Measurements from ENCODE around the gene BRD4. TPM values are rescaled to one million over a fixed set of nuclear protein-coding genes. Genes with fewer than 3 reads are reported as not detected.

Gene BRD4
- total and polyA plus RNA-seq, 2 donors (not counting 1 experiment from before 2014, with no cell fraction given), result 9.9 to 20.1 TPM

DNA sequence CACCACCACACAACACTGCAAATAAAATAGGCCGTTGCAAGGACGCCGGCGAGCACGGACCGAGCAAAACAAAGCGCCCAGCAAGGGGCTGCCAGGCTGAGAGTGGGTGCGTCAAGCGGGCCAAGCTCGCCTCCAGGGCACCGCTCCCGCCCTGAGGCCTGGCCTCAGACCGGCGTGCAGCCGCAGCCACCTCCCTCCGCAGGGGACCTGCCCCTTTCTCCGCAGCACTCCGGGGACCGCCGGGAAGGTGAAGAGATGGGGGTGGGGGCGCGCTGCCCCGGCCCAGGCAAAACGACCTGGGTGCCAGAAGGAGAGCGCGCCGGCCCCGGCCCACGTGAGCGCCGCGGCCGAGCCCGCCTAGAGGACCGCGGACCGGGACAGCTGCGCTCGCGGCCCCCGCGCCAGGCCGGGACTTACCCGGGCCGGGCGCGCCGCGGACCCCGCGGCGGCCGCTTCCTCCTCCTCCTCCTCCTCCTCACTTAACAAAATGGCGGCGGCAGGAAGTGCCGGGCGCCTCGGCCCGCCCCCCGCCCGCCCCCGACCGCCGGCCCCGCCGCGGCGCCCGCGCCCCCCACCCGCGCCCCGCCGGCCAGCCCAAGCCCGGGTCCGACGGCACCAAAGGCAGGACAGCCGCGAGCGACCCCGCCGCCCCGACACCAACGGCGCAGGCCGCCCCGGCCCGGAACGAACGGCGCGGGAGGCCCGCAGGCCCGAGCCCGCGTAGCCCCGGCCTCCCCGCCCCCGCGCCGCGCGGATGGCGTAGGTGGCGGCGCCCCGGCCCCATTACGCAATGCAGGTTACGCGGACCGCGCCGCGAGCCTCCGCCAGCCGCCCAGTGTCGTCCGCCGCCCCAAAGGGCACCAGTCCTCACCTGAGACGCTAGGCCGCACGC is 674 bp downstream of the BRD4 start:
- Histone ChIP-seq H3K79me2 (ENCODE audit: control insufficient read depth, insufficient read depth, low read length) (peaks cover 59% of the 10 kb centered on the region), H3K4me1 (ENCODE audit: control insufficient read depth, extremely low read depth, insufficient read depth, low read length) (peaks cover 8% of the 10 kb centered on the region), H3K36me3 (ENCODE audit: control insufficient read depth, insufficient read depth, low read length) (no peaks in the 10 kb centered on the region), H3K9ac (ENCODE audit: insufficient read depth, low read length) (peak overlapping the region; percentile 93), H4K20me1 (ENCODE audit: control insufficient read depth, extremely low read depth, insufficient read depth, low read length) (peaks cover 2% of the 10 kb centered on the region), H3K27ac (ENCODE audit: insufficient read depth, low read length) (peak overlapping the region; percentile 94), H3K27me3 (ENCODE audit: control insufficient read depth, insufficient read depth, low read length) (no peaks in the 10 kb centered on the region), H3K9me3 (ENCODE audit: control insufficient read depth, insufficient read depth, low read depth, low read length) (no peaks in the 10 kb centered on the region), H2AFZ (ENCODE audit: low read length) (no peak overlapping the region), H3K4me3 (replicated peaks in 1 of 4; ENCODE audit: control extremely low read depth in 1 of 4, insufficient read depth in 1 of 4, low read depth in 3 of 4, low read length in 4 of 4) (peak overlapping the region; percentile 87 to 95 (median 90)), H3K4me2 (ENCODE audit: extremely low read depth, insufficient read depth, low read length) (peak overlapping the region; percentile 90)
- peak; percentile 32 to 33 for DNase-seq (ENCODE audit: low read depth in 2 of 2)
- TF ChIP-seq, protein P1, sequence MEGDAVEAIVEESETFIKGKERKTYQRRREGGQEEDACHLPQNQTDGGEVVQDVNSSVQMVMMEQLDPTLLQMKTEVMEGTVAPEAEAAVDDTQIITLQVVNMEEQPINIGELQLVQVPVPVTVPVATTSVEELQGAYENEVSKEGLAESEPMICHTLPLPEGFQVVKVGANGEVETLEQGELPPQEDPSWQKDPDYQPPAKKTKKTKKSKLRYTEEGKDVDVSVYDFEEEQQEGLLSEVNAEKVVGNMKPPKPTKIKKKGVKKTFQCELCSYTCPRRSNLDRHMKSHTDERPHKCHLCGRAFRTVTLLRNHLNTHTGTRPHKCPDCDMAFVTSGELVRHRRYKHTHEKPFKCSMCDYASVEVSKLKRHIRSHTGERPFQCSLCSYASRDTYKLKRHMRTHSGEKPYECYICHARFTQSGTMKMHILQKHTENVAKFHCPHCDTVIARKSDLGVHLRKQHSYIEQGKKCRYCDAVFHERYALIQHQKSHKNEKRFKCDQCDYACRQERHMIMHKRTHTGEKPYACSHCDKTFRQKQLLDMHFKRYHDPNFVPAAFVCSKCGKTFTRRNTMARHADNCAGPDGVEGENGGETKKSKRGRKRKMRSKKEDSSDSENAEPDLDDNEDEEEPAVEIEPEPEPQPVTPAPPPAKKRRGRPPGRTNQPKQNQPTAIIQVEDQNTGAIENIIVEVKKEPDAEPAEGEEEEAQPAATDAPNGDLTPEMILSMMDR (conservative IDR thresholded peaks at IDR 0.05 in 1 of 2, IDR thresholded peaks at IDR 0.05 in 1 of 2; ENCODE audit: low read depth in 1 of 2, low read length in 2 of 2), result no peak
- TF ChIP-seq EZH2 (IDR thresholded peaks at IDR 0.05; ENCODE audit: low read length, missing control alignments), result no peak

DNA sequence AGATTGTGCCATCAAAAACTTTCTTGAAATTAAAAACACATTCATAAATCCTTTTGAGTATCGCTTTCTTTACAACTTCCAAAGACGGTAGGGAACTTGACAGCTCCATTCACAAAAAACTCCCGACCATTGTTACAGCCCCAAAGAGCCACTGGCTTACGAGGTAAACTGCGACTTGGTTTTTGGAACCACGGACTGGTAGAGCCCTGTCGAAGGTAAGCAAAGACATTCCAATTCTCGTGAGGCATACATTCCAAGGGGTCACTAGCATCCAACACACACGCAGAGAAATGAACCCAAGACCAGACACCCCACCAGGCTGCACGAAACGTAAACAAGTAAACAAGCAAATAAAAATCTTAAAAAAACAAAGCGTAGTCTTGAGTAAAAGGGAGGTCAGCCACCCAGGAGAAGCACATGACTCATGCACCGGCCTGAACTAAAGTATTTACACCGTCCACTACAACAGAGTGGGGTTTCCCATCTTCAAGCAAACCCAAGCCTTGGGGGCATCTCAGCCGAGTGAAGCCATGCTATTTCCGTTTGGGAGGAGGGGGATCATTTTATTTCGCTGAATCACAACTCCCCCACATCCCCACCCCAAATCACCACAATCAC is 1.4 kb downstream of the BRD4 start:
- TF ChIP-seq, protein P1 (conservative IDR thresholded peaks at IDR 0.05 in 1 of 2, IDR thresholded peaks at IDR 0.05 in 1 of 2; ENCODE audit: low read depth in 1 of 2, low read length in 2 of 2), result no peak
- TF ChIP-seq EZH2 (IDR thresholded peaks at IDR 0.05; ENCODE audit: low read length, missing control alignments), result no peak
- DNase-seq (ENCODE audit: low read depth in 2 of 2), result peak; percentile 52 to 86
- Histone ChIP-seq H3K27ac (ENCODE audit: insufficient read depth, low read length) (peak overlapping the region; percentile 94), H4K20me1 (ENCODE audit: control insufficient read depth, extremely low read depth, insufficient read depth, low read length) (peaks cover 2% of the 10 kb centered on the region), H3K4me3 (replicated peaks in 1 of 4; ENCODE audit: control extremely low read depth in 1 of 4, insufficient read depth in 1 of 4, low read depth in 3 of 4, low read length in 4 of 4) (peak overlapping the region; percentile 87 to 95 (median 90)), H3K27me3 (ENCODE audit: control insufficient read depth, insufficient read depth, low read length) (no peaks in the 10 kb centered on the region), H3K79me2 (ENCODE audit: control insufficient read depth, insufficient read depth, low read length) (peaks cover 67% of the 10 kb centered on the region), H3K9me3 (ENCODE audit: control insufficient read depth, insufficient read depth, low read depth, low read length) (no peaks in the 10 kb centered on the region), H3K4me2 (ENCODE audit: extremely low read depth, insufficient read depth, low read length) (peak overlapping the region; percentile 90), H3K4me1 (ENCODE audit: control insufficient read depth, extremely low read depth, insufficient read depth, low read length) (peaks cover 13% of the 10 kb centered on the region), H3K36me3 (ENCODE audit: control insufficient read depth, insufficient read depth, low read length) (no peaks in the 10 kb centered on the region), H3K9ac (ENCODE audit: insufficient read depth, low read length) (peak overlapping the region; percentile 93), H2AFZ (ENCODE audit: low read length) (no peak overlapping the region)

DNA sequence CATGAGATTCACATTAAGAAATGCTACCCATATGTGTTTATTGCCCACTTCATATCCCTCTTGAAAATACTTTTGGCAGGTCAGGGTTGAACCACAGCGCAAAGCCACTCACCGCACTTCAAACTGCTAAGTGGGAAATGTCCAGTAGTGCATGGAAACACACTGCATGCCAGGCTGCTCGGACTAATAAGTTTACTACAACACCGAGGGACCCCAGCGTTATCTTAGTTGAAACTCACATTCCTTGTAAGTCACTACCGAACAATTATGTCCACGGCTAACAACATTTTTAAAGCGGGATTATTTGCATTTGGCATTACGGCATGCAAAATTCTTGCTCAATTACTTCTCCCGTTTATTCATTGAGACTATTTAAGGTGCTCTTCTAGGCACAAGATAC is 4.0 kb downstream of the BRD4 start:
- TF ChIP-seq, protein P1 (conservative IDR thresholded peaks at IDR 0.05 in 1 of 2, IDR thresholded peaks at IDR 0.05 in 1 of 2; ENCODE audit: low read depth in 1 of 2, low read length in 2 of 2), result no peak
- no peak for TF ChIP-seq EZH2 (IDR thresholded peaks at IDR 0.05; ENCODE audit: low read length, missing control alignments)
- Histone ChIP-seq H3K36me3 (ENCODE audit: control insufficient read depth, insufficient read depth, low read length) (no peaks in the 10 kb centered on the region), H3K9me3 (ENCODE audit: control insufficient read depth, insufficient read depth, low read depth, low read length) (no peaks in the 10 kb centered on the region), H4K20me1 (ENCODE audit: control insufficient read depth, extremely low read depth, insufficient read depth, low read length) (peaks cover 2% of the 10 kb centered on the region), H3K27ac (ENCODE audit: insufficient read depth, low read length) (no peak overlapping the region), H3K4me3 (replicated peaks in 1 of 4; ENCODE audit: control extremely low read depth in 1 of 4, insufficient read depth in 1 of 4, low read depth in 3 of 4, low read length in 4 of 4) (peak overlapping the region in 1 of 4 experiments; percentile 25), H3K9ac (ENCODE audit: insufficient read depth, low read length) (no peak overlapping the region), H3K79me2 (ENCODE audit: control insufficient read depth, insufficient read depth, low read length) (peaks cover 89% of the 10 kb centered on the region), H3K4me1 (ENCODE audit: control insufficient read depth, extremely low read depth, insufficient read depth, low read length) (peaks cover 23% of the 10 kb centered on the region), H3K27me3 (ENCODE audit: control insufficient read depth, insufficient read depth, low read length) (no peaks in the 10 kb centered on the region), H2AFZ (ENCODE audit: low read length) (no peak overlapping the region), H3K4me2 (ENCODE audit: extremely low read depth, insufficient read depth, low read length) (peak overlapping the region; percentile 49)
- DNase-seq (ENCODE audit: low read depth in 2 of 2), result peak in 1 of 2 donors; percentile 35

Measured in fibroblast of lung (primary cell).